ENCODE data around the gene NPRL2.

DNA sequence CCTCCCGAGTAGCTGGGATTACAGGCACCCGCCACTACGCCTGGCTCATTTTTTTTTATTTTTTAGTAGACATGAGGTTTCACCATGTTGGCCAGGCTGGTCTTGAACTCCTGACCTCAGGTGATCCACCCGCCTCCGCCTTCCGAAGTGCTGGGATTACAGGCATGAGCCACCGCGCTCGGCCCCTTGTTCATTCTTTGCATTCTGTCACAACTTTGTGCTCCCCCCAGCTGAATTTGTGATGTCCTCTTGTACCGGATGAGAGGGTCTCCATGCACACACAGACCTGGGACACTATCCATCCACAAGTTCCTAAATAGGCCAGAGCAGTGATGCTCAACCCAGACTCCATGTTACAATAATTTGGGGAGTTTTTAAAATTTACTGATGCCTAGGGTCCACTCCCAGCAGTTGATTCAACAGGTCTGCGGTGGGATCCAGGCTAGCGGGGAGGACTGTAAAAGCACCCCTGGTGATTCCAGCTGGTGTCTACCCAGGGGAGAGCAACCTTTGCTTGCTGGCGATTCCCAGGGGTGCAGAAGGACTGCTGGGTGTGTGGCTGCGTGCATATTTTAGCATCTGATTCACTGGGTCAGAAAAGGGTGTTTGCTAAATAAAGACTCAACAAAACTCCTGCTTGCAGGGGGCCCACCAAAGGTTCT lies 11.0 kb downstream of the NPRL2 start:
- TF ChIP-seq EZH2 (IDR thresholded peaks at IDR 0.05) = no peak
- TF ChIP-seq, protein P1, sequence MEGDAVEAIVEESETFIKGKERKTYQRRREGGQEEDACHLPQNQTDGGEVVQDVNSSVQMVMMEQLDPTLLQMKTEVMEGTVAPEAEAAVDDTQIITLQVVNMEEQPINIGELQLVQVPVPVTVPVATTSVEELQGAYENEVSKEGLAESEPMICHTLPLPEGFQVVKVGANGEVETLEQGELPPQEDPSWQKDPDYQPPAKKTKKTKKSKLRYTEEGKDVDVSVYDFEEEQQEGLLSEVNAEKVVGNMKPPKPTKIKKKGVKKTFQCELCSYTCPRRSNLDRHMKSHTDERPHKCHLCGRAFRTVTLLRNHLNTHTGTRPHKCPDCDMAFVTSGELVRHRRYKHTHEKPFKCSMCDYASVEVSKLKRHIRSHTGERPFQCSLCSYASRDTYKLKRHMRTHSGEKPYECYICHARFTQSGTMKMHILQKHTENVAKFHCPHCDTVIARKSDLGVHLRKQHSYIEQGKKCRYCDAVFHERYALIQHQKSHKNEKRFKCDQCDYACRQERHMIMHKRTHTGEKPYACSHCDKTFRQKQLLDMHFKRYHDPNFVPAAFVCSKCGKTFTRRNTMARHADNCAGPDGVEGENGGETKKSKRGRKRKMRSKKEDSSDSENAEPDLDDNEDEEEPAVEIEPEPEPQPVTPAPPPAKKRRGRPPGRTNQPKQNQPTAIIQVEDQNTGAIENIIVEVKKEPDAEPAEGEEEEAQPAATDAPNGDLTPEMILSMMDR (IDR thresholded peaks at IDR 0.05 in 2 of 3, conservative IDR thresholded peaks at IDR 0.05 in 1 of 3; ENCODE audit: borderline replicate concordance in 1 of 3, insufficient read depth in 1 of 3, low read depth in 2 of 3, low read length in 2 of 3) = no peak
- TF ChIP-seq RAD21 (IDR thresholded peaks at IDR 0.05; ENCODE audit: low read depth) = no peak
- TF ChIP-seq EZH2phosphoT487 (IDR thresholded peaks at IDR 0.05; ENCODE audit: borderline replicate concordance) = no peak
- TF ChIP-seq ZNF274 (IDR thresholded peaks at IDR 0.05; ENCODE audit: low read depth, low read length) = no peak
